ENCODE measurements around the gene KIF12. TPM values are rescaled to one million over a fixed set of nuclear protein-coding genes. Genes with fewer than 3 reads are reported as not detected.

KIF12 gene
- total RNA-seq, 2 experiments from 2014 or later, result not detected

DNA sequence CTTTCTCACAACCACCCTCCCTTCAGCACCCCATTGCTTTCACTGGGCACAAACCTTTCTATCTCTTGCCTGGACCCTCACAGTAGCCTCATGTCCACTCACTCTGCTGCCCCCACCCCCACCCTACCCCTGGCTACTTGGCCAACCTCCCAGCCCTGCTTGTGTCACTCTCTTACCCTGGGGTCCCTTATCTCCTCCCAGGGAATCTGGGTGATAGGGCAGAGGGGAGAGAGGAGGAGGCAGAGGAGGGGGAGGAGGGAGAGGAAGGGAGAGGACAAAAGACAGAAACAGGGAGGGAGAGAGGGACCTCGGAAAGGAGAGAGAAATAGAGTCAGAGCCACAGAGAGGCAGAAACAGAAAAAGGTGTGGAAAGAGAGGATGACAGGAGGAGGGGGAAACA is 25.0 kb upstream of the KIF12 start:
- Histone ChIP-seq H3K27me3 (ENCODE audit: control insufficient read depth in 1 of 2, insufficient read depth in 2 of 2, low read length in 2 of 2) (peaks cover 4 to 7% of the 10 kb centered on the region in 2 experiments), H3K4me3 (ENCODE audit: low read length) (no peak overlapping the region)
- intact Hi-C loops (cut with DNase I, micrococcal nuclease), result no loop called here

DNA sequence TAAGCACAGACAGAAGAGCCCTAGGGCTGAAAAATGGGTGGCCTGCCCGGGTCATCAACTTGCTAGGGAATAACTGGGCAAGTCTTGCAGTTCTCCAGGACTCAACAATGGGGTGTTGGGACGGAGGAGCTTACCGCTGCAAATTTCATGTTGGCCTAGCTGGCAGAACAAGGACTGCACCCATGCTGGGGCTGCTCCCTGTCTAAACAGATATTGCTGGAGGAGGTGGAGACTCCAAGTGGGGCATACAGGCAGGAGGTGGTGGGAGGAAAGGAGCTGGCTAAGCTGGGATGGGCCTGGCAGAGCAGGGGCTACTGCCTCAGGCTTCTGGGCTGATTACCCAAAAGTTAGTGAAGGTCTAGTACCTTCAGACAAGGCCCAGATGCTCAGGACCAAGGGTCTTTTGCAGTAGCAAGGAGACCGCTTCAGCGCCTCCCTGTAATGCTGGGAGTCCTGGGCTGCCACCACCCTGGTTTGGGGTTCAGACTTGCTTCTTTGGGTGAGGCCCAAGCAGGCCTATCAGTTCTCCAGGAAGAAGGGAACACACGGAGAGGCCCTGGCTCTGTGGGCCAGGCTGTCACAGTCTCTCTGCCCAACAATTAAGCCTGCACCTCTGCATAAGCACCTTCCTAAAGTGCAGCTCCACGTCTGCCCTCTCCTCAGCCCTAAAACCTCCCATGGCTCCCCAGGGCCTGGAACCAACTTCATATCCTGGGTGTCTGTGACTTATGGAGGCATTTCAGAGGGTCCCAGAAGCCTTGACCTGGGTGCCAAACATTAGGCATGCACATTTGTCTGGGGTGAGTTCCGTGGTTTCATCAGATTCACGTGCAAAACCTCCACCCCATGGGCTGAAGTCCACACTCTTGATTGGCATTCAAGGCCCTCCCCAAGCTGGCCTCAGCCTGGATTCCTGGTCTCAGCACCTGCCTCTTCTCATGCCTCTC is 24.2 kb upstream of the KIF12 start:
- ChIA-PET POLR2A (no interaction called here), CTCF (no interaction called here)
- Mint-ChIP-seq H3K27ac (no peak overlapping the region), H3K27me3 (peaks cover 19% of the 10 kb centered on the region), H3K4me3 (no peak overlapping the region), H3K4me1 (ENCODE audit: low read depth) (no peaks in the 10 kb centered on the region), H3K9me3 (peaks cover 4% of the 10 kb centered on the region), H3K36me3 (ENCODE audit: low read depth) (no peaks in the 10 kb centered on the region)
- TF ChIP-seq, protein P1, sequence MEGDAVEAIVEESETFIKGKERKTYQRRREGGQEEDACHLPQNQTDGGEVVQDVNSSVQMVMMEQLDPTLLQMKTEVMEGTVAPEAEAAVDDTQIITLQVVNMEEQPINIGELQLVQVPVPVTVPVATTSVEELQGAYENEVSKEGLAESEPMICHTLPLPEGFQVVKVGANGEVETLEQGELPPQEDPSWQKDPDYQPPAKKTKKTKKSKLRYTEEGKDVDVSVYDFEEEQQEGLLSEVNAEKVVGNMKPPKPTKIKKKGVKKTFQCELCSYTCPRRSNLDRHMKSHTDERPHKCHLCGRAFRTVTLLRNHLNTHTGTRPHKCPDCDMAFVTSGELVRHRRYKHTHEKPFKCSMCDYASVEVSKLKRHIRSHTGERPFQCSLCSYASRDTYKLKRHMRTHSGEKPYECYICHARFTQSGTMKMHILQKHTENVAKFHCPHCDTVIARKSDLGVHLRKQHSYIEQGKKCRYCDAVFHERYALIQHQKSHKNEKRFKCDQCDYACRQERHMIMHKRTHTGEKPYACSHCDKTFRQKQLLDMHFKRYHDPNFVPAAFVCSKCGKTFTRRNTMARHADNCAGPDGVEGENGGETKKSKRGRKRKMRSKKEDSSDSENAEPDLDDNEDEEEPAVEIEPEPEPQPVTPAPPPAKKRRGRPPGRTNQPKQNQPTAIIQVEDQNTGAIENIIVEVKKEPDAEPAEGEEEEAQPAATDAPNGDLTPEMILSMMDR (IDR thresholded peaks at IDR 0.05), result no peak
- intact Hi-C loops (cut with DNase I, micrococcal nuclease), result no loop called here
- H3K27me3 ChIP-seq (ENCODE audit: control insufficient read depth in 1 of 2, insufficient read depth in 2 of 2, low read length in 2 of 2), result peaks cover 4 to 7% of the 10 kb centered on the region in 2 experiments
- DNase-seq (no peak), ATAC-seq (ENCODE audit: poor library complexity) (no peak)
- no peaks in the 10 kb centered on the region for H3K4me1 ChIP-seq (ENCODE audit: insufficient read depth, low read length)
- peaks cover 11 to 19% of the 10 kb centered on the region in 2 experiments for H3K9me3 ChIP-seq (ENCODE audit: control insufficient read depth in 1 of 2, insufficient read depth in 1 of 2, low read length in 2 of 2)
- no peaks in the 10 kb centered on the region for H3K36me3 ChIP-seq (ENCODE audit: insufficient read depth, low read length)
- H3K4me3 ChIP-seq (ENCODE audit: low read length), result no peak overlapping the region
- H3K27ac ChIP-seq (ENCODE audit: low read depth in 1 of 2, low read length in 2 of 2), result no peak overlapping the region

More for the DNA sequence above, 25.0 kb upstream of the KIF12 start:
- Mint-ChIP-seq H3K9me3 (peaks cover 4% of the 10 kb centered on the region), H3K4me1 (ENCODE audit: low read depth) (no peaks in the 10 kb centered on the region), H3K4me3 (no peak overlapping the region), H3K27me3 (peaks cover 14% of the 10 kb centered on the region), H3K27ac (no peak overlapping the region), H3K36me3 (ENCODE audit: low read depth) (no peaks in the 10 kb centered on the region)
- no peak overlapping the region for H3K27ac ChIP-seq (ENCODE audit: low read depth in 1 of 2, low read length in 2 of 2)
- POLR2A ChIA-PET, result no interaction called here
- CTCF ChIA-PET, result no interaction called here
- ATAC-seq (ENCODE audit: poor library complexity) (no peak), DNase-seq (no peak)
- no peaks in the 10 kb centered on the region for H3K4me1 ChIP-seq (ENCODE audit: insufficient read depth, low read length)
- TF ChIP-seq, protein P1 (IDR thresholded peaks at IDR 0.05), result no peak
- H3K36me3 ChIP-seq (ENCODE audit: insufficient read depth, low read length), result no peaks in the 10 kb centered on the region
- peaks cover 11 to 20% of the 10 kb centered on the region in 2 experiments for H3K9me3 ChIP-seq (ENCODE audit: control insufficient read depth in 1 of 2, insufficient read depth in 1 of 2, low read length in 2 of 2)

DNA sequence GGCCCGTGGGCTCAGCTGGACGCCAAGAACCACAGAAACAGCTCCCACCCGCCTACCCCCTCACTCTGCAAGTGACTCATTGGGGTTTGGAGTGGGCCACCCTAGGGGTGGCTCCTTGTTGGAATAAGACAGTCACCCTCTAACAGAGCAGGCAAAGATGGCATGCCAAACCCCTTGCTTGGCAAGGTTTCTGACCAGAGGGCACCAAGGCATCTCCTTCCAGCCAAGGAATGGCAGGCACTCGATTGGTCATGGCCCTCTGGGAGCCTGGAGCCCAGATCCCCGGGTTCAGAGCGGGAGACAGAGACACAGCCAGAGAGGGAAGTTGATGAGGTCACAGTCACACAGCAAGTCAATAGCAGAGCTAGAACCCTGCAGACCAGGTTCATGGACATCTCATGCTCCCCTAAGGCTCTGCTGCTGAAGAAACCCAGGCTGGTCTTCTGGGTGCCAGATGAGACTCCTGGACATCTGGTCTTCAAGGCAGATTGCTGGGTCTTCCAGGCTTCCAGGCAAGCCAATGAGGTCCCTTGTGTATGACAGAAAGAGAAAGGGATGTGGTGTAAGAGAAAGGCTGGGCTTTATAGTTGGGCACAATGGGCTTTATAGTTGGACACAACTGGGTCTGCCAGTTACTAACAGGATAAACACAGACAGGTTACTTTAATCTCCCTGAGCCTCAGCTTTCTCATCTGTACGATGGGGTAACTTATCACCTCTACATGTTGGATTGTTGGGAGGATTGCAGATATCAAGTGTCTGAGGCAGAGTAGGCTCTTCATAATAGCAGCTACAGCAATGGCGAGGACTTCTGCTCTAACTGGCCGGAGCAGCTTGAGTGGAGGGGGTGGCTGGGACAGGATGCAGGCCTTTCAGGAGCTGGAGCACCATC is 23.3 kb upstream of the KIF12 start:
- peaks cover 2% of the 10 kb centered on the region for H3K9me3 Mint-ChIP-seq
- no peak overlapping the region for H3K4me3 ChIP-seq (ENCODE audit: low read length)
- no peaks in the 10 kb centered on the region for H3K4me1 Mint-ChIP-seq (ENCODE audit: low read depth)
- DNase-seq (no peak), ATAC-seq (ENCODE audit: poor library complexity) (no peak)
- peaks cover 3 to 14% of the 10 kb centered on the region in 2 experiments for H3K9me3 ChIP-seq (ENCODE audit: control insufficient read depth in 1 of 2, insufficient read depth in 1 of 2, low read length in 2 of 2)
- no peaks in the 10 kb centered on the region for H3K36me3 ChIP-seq (ENCODE audit: insufficient read depth, low read length)
- ChIA-PET POLR2A (no interaction called here), CTCF (no interaction called here)
- no peaks in the 10 kb centered on the region for H3K4me1 ChIP-seq (ENCODE audit: insufficient read depth, low read length)
- H3K36me3 Mint-ChIP-seq (ENCODE audit: low read depth), result no peaks in the 10 kb centered on the region
- H3K27ac Mint-ChIP-seq, result no peak overlapping the region
- intact Hi-C loops (cut with DNase I, micrococcal nuclease), result no loop called here
- no peak overlapping the region for H3K4me3 Mint-ChIP-seq
- TF ChIP-seq, protein P1 (IDR thresholded peaks at IDR 0.05), result no peak
- no peak overlapping the region for H3K27ac ChIP-seq (ENCODE audit: low read depth in 1 of 2, low read length in 2 of 2)
- peaks cover 20% of the 10 kb centered on the region for H3K27me3 Mint-ChIP-seq
- peaks cover 4 to 7% of the 10 kb centered on the region in 2 experiments for H3K27me3 ChIP-seq (ENCODE audit: control insufficient read depth in 1 of 2, insufficient read depth in 2 of 2, low read length in 2 of 2)
